HG03196 (cell line): Measurements from ENCODE around the gene VEPH1.

Experiments
- ATAC-seq: cut with Tn5 transposase; IDR thresholded peaks from one replicate; pipeline ENCODE4 v1.9.1; 2021; ENCODE audit not compliant: unreplicated experiment

VEPH1 gene

GRCh38 chr3:157479464-157480243 is 23.6 kb downstream of the VEPH1 start:
- no peak for ATAC-seq

- no peak for ATAC-seq
These were observed 25.8 kb downstream of the VEPH1 start for GRCh38 chr3:157477441-157477840.

- no peak for ATAC-seq
These were observed 27.2 kb downstream of the VEPH1 start for GRCh38 chr3:157475921-157476414.

- no peak for ATAC-seq
These were observed 30.6 kb downstream of the VEPH1 start for GRCh38 chr3:157472648-157473047.

- ATAC-seq, result no peak
These were observed 32.2 kb downstream of the VEPH1 start for GRCh38 chr3:157471064-157471463.

GRCh38 chr3:157469561-157470294 is 33.5 kb downstream of the VEPH1 start:
- ATAC-seq, result no peak

- no peak for ATAC-seq
These were observed 36.0 kb downstream of the VEPH1 start for GRCh38 chr3:157467200-157467599.

- ATAC-seq, result no peak
These were observed 37.5 kb downstream of the VEPH1 start for GRCh38 chr3:157465741-157466140.

- no peak for ATAC-seq
These were observed 38.9 kb downstream of the VEPH1 start for GRCh38 chr3:157464321-157464720.

GRCh38 chr3:157463816-157464215 is 39.4 kb downstream of the VEPH1 start:
- no peak for ATAC-seq

GRCh38 chr3:157460253-157460652 is 43.0 kb downstream of the VEPH1 start:
- no peak for ATAC-seq

GRCh38 chr3:157459706-157460105 is 43.5 kb downstream of the VEPH1 start:
- ATAC-seq, result no peak

GRCh38 chr3:157453824-157454223 is 49.4 kb downstream of the VEPH1 start:
- ATAC-seq, result no peak

- no peak for ATAC-seq
These were observed 51.1 kb downstream of the VEPH1 start for GRCh38 chr3:157452097-157452496.

- ATAC-seq, result no peak
These were observed 56.1 kb downstream of the VEPH1 start for GRCh38 chr3:157447026-157447694.

- no peak for ATAC-seq
These were observed 57.4 kb downstream of the VEPH1 start for GRCh38 chr3:157445857-157446256.

- ATAC-seq, result no peak
These were observed 58.4 kb downstream of the VEPH1 start for GRCh38 chr3:157444797-157445184.

GRCh38 chr3:157443905-157444796 is 59.1 kb downstream of the VEPH1 start:
- no peak for ATAC-seq

GRCh38 chr3:157442729-157443128 is 60.5 kb downstream of the VEPH1 start:
- ATAC-seq, result no peak

GRCh38 chr3:157441102-157441624 is 62.1 kb downstream of the VEPH1 start:
- no peak for ATAC-seq
